Measurements from ENCODE around the gene CHN1.

- TF ChIP-seq POLR2AphosphoS5 (IDR thresholded peaks at IDR 0.05; ENCODE audit: low read depth, low read length) (peak; percentile 88), CTCF (IDR thresholded peaks at IDR 0.05) (no peak), NFIC (IDR thresholded peaks at IDR 0.05; ENCODE audit: borderline replicate concordance) (no peak; the same call in 1 of the 2 replicates), TCF12 (IDR thresholded peaks at IDR 0.05) (peak; percentile 99), RFX5 (IDR thresholded peaks at IDR 0.05; ENCODE audit: low read length) (no peak), EP300 (IDR thresholded peaks at IDR 0.05; ENCODE audit: borderline replicate concordance in 1 of 2, low read depth in 1 of 2, low read length in 1 of 2) (peak in 1 of 2 experiments; percentile 87; a peak in 3 of 4 replicates), MAX (IDR thresholded peaks at IDR 0.05; ENCODE audit: low read depth) (0 out of 2 replicates have a peak, but pooled peaks have one; percentile 60), REST (IDR thresholded peaks at IDR 0.05; ENCODE audit: low read depth, low read length) (no peak)
Measured at GRCh38 chr2:174787487-174788205, 217.5 kb downstream of the CHN1 start.
